ENCODE results near the gene CAMK2B. TPM values are rescaled to one million over a fixed set of nuclear protein-coding genes. Genes with fewer than 3 reads are reported as not detected.

The CAMK2B gene
- total RNA-seq, 1 experiment from 2014 or later = 0.34 TPM

DNA sequence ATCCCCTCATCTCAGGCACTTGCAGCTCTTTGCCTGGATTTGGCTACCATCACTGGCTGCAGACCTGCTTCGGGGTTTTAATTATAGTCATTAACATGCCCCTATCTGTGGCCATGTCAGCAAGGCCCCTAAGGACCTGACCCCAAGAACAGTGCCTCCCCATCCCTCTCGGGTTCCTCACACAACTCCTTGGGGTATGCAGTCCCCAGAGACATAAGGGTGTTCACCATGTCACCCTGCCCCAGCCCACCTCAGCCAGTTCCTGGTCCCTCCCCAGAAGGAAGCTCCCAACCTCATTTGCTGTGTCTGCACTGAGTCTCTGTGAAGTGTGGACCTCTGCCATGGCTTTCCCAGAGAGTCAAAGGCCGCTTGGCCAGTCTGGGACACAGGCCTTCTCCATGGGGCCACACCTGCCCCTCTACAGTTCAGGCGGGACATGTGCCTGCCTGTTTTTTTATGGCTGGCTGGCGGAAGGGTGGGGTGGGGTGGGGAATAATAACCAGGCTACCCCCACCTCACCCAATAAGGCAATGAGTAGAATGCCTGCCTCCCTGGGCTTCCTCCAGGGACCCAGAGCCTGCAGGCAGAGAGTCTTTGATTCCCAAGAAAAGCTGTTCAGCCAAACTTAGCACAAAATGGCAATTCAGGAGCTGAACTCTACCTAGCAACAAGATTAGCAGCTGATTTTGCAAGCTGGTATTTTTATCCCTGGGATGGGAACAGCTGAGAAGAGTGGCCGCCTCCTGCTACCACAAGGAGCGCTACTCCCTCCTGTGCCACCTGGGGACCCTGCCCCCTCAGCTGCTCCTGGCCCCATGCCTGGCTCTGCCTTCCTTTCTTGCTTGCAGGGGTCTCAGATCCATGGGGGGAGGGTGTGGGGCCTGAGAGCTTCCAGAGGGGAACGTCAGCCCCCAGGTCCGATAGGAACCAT, 23.7 kb upstream of the CAMK2B start:
- H3K9me3 ChIP-seq (ENCODE audit: control insufficient read depth in 1 of 2, insufficient read depth in 1 of 2, low read depth in 1 of 2, low read length in 2 of 2) = no peaks in the 10 kb centered on the region
- CTCF ChIA-PET = interaction anchor here (0.8 to 1.1 kb wide), 2 partner anchors 109 to 499 kb away, joined by 3 to 4 read pairs; partner anchors contain the start of gene H2AZ2
- H3K79me2 ChIP-seq (ENCODE audit: insufficient read depth, low read length) = no peaks in the 10 kb centered on the region
- H3K9ac ChIP-seq (ENCODE audit: low read length) = no peak overlapping the region
- intact Hi-C loops (cut with micrococcal nuclease) = loop anchor here (5.0 kb wide), 1 partner anchor 218 kb away; no protein-coding TSS in a partner anchor
- no peaks in the 10 kb centered on the region for H3K36me3 ChIP-seq (ENCODE audit: control insufficient read depth in 1 of 2, insufficient read depth in 2 of 2, low read length in 2 of 2)
- H4K20me1 ChIP-seq (ENCODE audit: insufficient read depth) = no peaks in the 10 kb centered on the region
- RAD21 ChIA-PET (ENCODE audit: low non-redundant PET in 1 of 2, low total read pairs in 2 of 2, uncharacterized antibody in 2 of 2, unreplicated experiment in 2 of 2) = no interaction called here
- no peak overlapping the region for H3K27ac ChIP-seq (ENCODE audit: low read depth, low read length)
- TF ChIP-seq ELF1 (IDR thresholded peaks at IDR 0.05; ENCODE audit: borderline replicate concordance, low read depth) (no peak), CEBPB (IDR thresholded peaks at IDR 0.05; ENCODE audit: low read depth) (no peak), FOSL1 (IDR thresholded peaks at IDR 0.05; ENCODE audit: low read depth) (no peak), JUND (IDR thresholded peaks at IDR 0.05) (no peak), CBX3 (IDR thresholded peaks at IDR 0.05; ENCODE audit: low read depth) (no peak), ZNF274 (IDR thresholded peaks at IDR 0.05; ENCODE audit: low read depth, low read length) (no peak), POLR2AphosphoS5 (IDR thresholded peaks at IDR 0.05; ENCODE audit: low read depth, low read length) (no peak), SP1 (IDR thresholded peaks at IDR 0.05; ENCODE audit: low read depth) (no peak), EZH2phosphoT487 (IDR thresholded peaks at IDR 0.05; ENCODE audit: borderline replicate concordance) (no peak), CTCF (IDR thresholded peaks at IDR 0.05 in 2 of 3, conservative IDR thresholded peaks at IDR 0.05 in 1 of 3; ENCODE audit: borderline replicate concordance in 1 of 3, insufficient read depth in 1 of 3, low read depth in 2 of 3, low read length in 2 of 3) (no peak), TCF7L2 (IDR thresholded peaks at IDR 0.05; ENCODE audit: borderline replicate concordance, extremely low read depth, insufficient read depth, insufficient read length) (no peak), ZFX (IDR thresholded peaks at IDR 0.05) (no peak), POLR2A (IDR thresholded peaks at IDR 0.05; ENCODE audit: borderline replicate concordance, extremely low read depth, insufficient read depth, insufficient read length) (no peak), SIN3A (IDR thresholded peaks at IDR 0.05; ENCODE audit: low read depth) (no peak), EGR1 (IDR thresholded peaks at IDR 0.05; ENCODE audit: low read depth) (no peak), YY1 (IDR thresholded peaks at IDR 0.05; ENCODE audit: extremely low read depth, insufficient replicate concordance, low read depth, low read length) (no peak), EZH2 (IDR thresholded peaks at IDR 0.05) (no peak)
- TF ChIP-seq, protein P1, sequence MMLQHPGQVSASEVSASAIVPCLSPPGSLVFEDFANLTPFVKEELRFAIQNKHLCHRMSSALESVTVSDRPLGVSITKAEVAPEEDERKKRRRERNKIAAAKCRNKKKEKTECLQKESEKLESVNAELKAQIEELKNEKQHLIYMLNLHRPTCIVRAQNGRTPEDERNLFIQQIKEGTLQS (IDR thresholded peaks at IDR 0.05) = no peak
- TF ChIP-seq, protein P2, sequence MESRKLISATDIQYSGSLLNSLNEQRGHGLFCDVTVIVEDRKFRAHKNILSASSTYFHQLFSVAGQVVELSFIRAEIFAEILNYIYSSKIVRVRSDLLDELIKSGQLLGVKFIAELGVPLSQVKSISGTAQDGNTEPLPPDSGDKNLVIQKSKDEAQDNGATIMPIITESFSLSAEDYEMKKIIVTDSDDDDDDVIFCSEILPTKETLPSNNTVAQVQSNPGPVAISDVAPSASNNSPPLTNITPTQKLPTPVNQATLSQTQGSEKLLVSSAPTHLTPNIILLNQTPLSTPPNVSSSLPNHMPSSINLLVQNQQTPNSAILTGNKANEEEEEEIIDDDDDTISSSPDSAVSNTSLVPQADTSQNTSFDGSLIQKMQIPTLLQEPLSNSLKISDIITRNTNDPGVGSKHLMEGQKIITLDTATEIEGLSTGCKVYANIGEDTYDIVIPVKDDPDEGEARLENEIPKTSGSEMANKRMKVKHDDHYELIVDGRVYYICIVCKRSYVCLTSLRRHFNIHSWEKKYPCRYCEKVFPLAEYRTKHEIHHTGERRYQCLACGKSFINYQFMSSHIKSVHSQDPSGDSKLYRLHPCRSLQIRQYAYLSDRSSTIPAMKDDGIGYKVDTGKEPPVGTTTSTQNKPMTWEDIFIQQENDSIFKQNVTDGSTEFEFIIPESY (IDR thresholded peaks at IDR 0.05; ENCODE audit: extremely low read depth, insufficient replicate concordance, low read length) = no peak
- POLR2A ChIA-PET = no interaction called here
- DNase-seq (ENCODE audit: low read depth, low spot score) = no peak
- no peak overlapping the region for H3K4me3 ChIP-seq (replicated peaks in 1 of 2; ENCODE audit: low read depth in 1 of 2, low read length in 2 of 2)
- H3K27me3 ChIP-seq (ENCODE audit: insufficient read depth, low read length) = peaks cover 12% of the 10 kb centered on the region; the same call in 1 of the 2 replicates
- no TSS peak for BruUV-seq (replicated peaks)
- H2AFZ ChIP-seq (ENCODE audit: low read depth, low read length, poor library complexity, severe bottlenecking) = no peak overlapping the region
- no peaks in the 10 kb centered on the region for H3K4me1 ChIP-seq (ENCODE audit: control insufficient read depth in 1 of 2, insufficient read depth in 2 of 2, low read length in 2 of 2)
- H3K9me2 ChIP-seq (ENCODE audit: insufficient read depth) = no peaks in the 10 kb centered on the region
- ATAC-seq = no peak
- no peak overlapping the region for H3K4me2 ChIP-seq (ENCODE audit: low read length)
